Ishikawa (cell line): Measurements from ENCODE around the gene EMC10.

ENCODE experiments used
- CEBPB ChIP-seq: IDR thresholded peaks from 2 replicates; pipeline ENCODE4 v1.6.1; 2012
- CREB1 ChIP-seq: IDR thresholded peaks from 2 replicates; pipeline ENCODE4 v1.6.1; 2012; ENCODE audit warnings: low read depth
- EP300 ChIP-seq: IDR thresholded peaks from 2 replicates; pipeline ENCODE4 v1.6.1; 2012; ENCODE audit warnings: borderline replicate concordance
- FOXM1 ChIP-seq: IDR thresholded peaks from 2 replicates; pipeline ENCODE4 v1.6.1; 2012; ENCODE audit warnings: low read depth, borderline replicate concordance
- NFIC ChIP-seq: IDR thresholded peaks from 2 replicates; pipeline ENCODE4 v1.6.1; 2012
- RAD21 ChIP-seq: IDR thresholded peaks from 2 replicates; pipeline ENCODE4 v1.6.1; 2012; ENCODE audit warnings: low read depth
- REST ChIP-seq: IDR thresholded peaks from 2 replicates; pipeline ENCODE4 v1.6.1; 2012; ENCODE audit warnings: low read depth, mild to moderate bottlenecking
- TAF1 ChIP-seq: IDR thresholded peaks from 2 replicates; pipeline ENCODE4 v1.6.1; 2012; ENCODE audit warnings: low read depth, mild to moderate bottlenecking
- TCF12 ChIP-seq: IDR thresholded peaks from 2 replicates; pipeline ENCODE4 v1.6.1; 2012; ENCODE audit warnings: low read depth
- YY1 ChIP-seq: IDR thresholded peaks from 2 replicates; pipeline ENCODE4 v1.6.1; 2012; ENCODE audit warnings: low read depth
- TF ChIP-seq, protein P1 (sequence below): IDR thresholded peaks from 2 replicates; pipeline ENCODE4 v1.6.1; 2012

GRCh38 chr19:50434525-50434924, 41.8 kb upstream of the EMC10 start:
- peak; percentile 91 for TF ChIP-seq NFIC
- no peak; the same call in 1 of the 2 replicates for TF ChIP-seq TCF12
- TF ChIP-seq EP300, result peak; percentile 36; the same call in 1 of the 2 replicates
- no peak for TF ChIP-seq CEBPB
- TF ChIP-seq, protein P1, sequence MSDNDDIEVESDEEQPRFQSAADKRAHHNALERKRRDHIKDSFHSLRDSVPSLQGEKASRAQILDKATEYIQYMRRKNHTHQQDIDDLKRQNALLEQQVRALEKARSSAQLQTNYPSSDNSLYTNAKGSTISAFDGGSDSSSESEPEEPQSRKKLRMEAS, result no peak
- no peak for TF ChIP-seq TAF1
- no peak for TF ChIP-seq YY1
- no peak for TF ChIP-seq FOXM1
- TF ChIP-seq REST, result no peak
- TF ChIP-seq RAD21, result no peak
- no peak for TF ChIP-seq CREB1
